Heart left ventricle (tissue), 16 donors: ENCODE results near the gene UGT1A6. TPM values are rescaled to one million over a fixed set of nuclear protein-coding genes. Genes with fewer than 3 reads are reported as not detected.

Source experiments
- ATAC-seq, 4 donors: fragments of 200-7000 bp; cut with Tn5 transposase; one replicate each; pipeline ENCODE4 v1.9.1; 2020 to 2022; ENCODE audit warnings: moderate library complexity in 4 of 4, mild to moderate bottlenecking in 3 of 4, moderate number of reproducible peaks in 1 of 4
- DNase-seq, 5 donors: peaks; one replicate each; pipeline ENCODE4 v3.0.0-alpha.2; 2020
- H3K27ac ChIP-seq, 12 donors: fragments of 200-600 bp; sonication (generic) in 4 of 12; one replicate each; pipeline versions ENCODE4 v1.5.0 to v1.8.0; 2016 to 2022; ENCODE audit warnings: mild to moderate bottlenecking in 2 of 12
- H3K27me3 ChIP-seq, 9 donors: fragments of 200-600 bp; sonication (generic) in 2 of 9; one replicate each; pipeline versions ENCODE4 v1.5.1 to v1.8.0; 2016 to 2022; ENCODE audit warnings: mild to moderate bottlenecking in 3 of 9
- H3K36me3 ChIP-seq, 9 donors: fragments of 200-600 bp; sonication (generic) in 2 of 9; one replicate each; pipeline versions ENCODE4 v1.5.0 to v1.8.0; 2018 to 2022; ENCODE audit warnings: mild to moderate bottlenecking in 2 of 9
- H3K4me1 ChIP-seq, 12 donors: fragments of 200-600 bp; sonication (generic) in 4 of 12; one replicate each; pipeline versions ENCODE4 v1.5.0 to v1.8.0; 2016 to 2022; ENCODE audit warnings: mild to moderate bottlenecking in 3 of 12
- H3K4me3 ChIP-seq, 12 donors: fragments of 200-600 bp; sonication (generic) in 4 of 12; one replicate each; pipeline versions ENCODE4 v1.5.0 to v1.8.0; 2017 to 2022; ENCODE audit warnings: mild to moderate bottlenecking in 9 of 12, moderate library complexity in 4 of 12
- H3K9me3 ChIP-seq, 12 donors: fragments of 200-600 bp; sonication (generic) in 4 of 12; one replicate each; pipeline versions ENCODE4 v1.5.0 to v1.8.0; 2016 to 2022; ENCODE audit warnings: mild to moderate bottlenecking in 1 of 12
- CTCF ChIP-seq, 12 donors: fragments of 200-600 bp; sonication (generic) in 4 of 12; IDR thresholded peaks; one replicate each; pipeline versions ENCODE4 v1.5.0 to v1.8.0; 2018 to 2022; ENCODE audit warnings: antibody characterized with exemption in 12 of 12, mild to moderate bottlenecking in 5 of 12
- POLR2A ChIP-seq, 2 donors: fragments of 450-650 bp; IDR thresholded peaks; one replicate each; pipeline ENCODE4 v1.6.1; 2017; ENCODE audit warnings: antibody characterized with exemption in 2 of 2, mild to moderate bottlenecking in 2 of 2, moderate library complexity in 2 of 2
- WGBS, 4 donors: extraction: QIAGEN DNeasy Blood & Tissue Kit in 2 of 4; methylation state at CpG; one replicate each; pipeline versions ENCODE4 v1.1.5 to v1.1.7; 2013 to 2018; 5-methylcytosine and 5-hydroxymethylcytosine counted together
- intact Hi-C, 10 donors: fragments of 100-400 bp; cut with DNase I; formaldehyde crosslinking; loops; one replicate each; pipeline versions ENCODE4 v1.11.1 to v1.14.2; 2022
- polyA plus RNA-seq, 2 donors: library from polyadenylated mRNA; stranded (reverse); fragments of 200-250 nt; gene quantifications; one replicate each; pipeline ENCODE4 v1.2.3, GENCODE V29; 2013
- total RNA-seq, 9 donors: library from RNA; depleted of rRNA in 2 of 9; stranded (reverse); fragments of >200 nt in 2 of 9; fragmentation: NEBNext Ultra II Directional in 3 of 9; extraction: Animal tissue kit (Norgen Biotek cat#: 25700) in 3 of 9; gene quantifications; one replicate each; pipeline versions ENCODE4 v1.1.0 to v1.2.4, GENCODE V29; 2016 to 2023
- donor health status: ischemic (EF 13 %, LVEDD 7.1; RV severe dilation, severe dysfunction).
- donor health status: healthy with polysubstance abuse.
- donor health status: DM: no; HTN: yes; CAD: no.
- donor health status: DM: no; HTN: no; CAD: no.
- donor health status: ischemic (EF 25% LVEDD 6.9; RV normal size, moderate dysfunction).
- donor health status: ischemic (EF 25% LVEDD 5.7; RV mildly dilated, moderate dysfunction).
- donor health status: healthy.
- donor health status: DM: yes; HTN: yes; CAD: no.
- donor health status: ischemic (EF 35%, LVEDD 5.7; RV mildly dilated, moderate dysfunction).
- donor health status: nonischemic (EF 11% LVEDD 7.7; RV severe dilation, severe dysfunction).
- donor health status: DM: yes; HTN: yes; CAD: no.
- donor health status: PGD.
- donor health status: ischemic (EF 29% LVEDD 5.4; RV normal size, mild dysfunction).
- donor health status: nonischemic (EF 23%, LVEDD 6.1; RV moderate dilation, normal function).

UGT1A6 gene
- total and polyA plus RNA-seq, 11 donors: not detected

DNA sequence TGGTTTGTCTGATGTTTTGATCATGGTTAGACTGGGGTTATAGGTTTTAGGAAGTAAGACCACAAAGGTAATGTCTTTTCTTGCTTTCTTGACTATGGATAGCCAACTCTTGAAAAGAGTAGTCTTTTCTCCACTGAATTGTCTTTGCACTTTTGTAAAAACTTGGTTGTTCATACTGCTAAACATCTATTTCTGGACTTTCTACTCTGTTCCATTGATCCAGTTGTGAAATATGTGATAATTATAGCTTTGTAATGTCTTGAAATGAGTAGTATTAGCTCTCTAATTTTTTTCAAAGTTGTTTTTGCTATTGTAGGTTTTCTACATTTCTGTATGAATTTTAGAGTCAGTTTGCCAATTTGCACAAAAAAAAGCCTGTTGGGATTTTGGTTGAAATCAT is 34.1 kb upstream of the UGT1A6 start:
- ATAC-seq: no peak
- intact Hi-C loops: no loop called here
- H3K4me1 ChIP-seq: no peaks in the 10 kb centered on the region
- H3K9me3 ChIP-seq: peaks cover 0 to 9% (median 0%) of the 10 kb centered on the region in 12 donors
- DNase-seq: no peak
- no peak for TF ChIP-seq POLR2A (IDR thresholded peaks at IDR 0.05)
- no peak for TF ChIP-seq CTCF (IDR thresholded peaks at IDR 0.05)
- H3K27ac ChIP-seq: no peak overlapping the region
- H3K27me3 ChIP-seq: peaks cover 0 to 2% (median 0%) of the 10 kb centered on the region in 9 donors
- H3K36me3 ChIP-seq: no peaks in the 10 kb centered on the region
- no peak overlapping the region for H3K4me3 ChIP-seq

GRCh38 chr2:233663911-233664310 is 28.8 kb upstream of the UGT1A6 start:
- Histone ChIP-seq H3K4me3 (no peak overlapping the region), H3K27me3 (peaks cover 0 to 5% (median 0%) of the 10 kb centered on the region in 9 donors)
- WGBS, 4 donors: 18 to 45% (median 33%) methylated on average over 1 of the region's 1 CpG

GRCh38 chr2:233668605-233669260 is 24.0 kb upstream of the UGT1A6 start:
- ATAC-seq (no peak), DNase-seq (no peak)
- peaks cover 0 to 3% (median 0%) of the 10 kb centered on the region in 9 donors for H3K27me3 ChIP-seq
- H3K4me3 ChIP-seq: no peak overlapping the region
- no peak overlapping the region for H3K27ac ChIP-seq
- TF ChIP-seq CTCF (IDR thresholded peaks at IDR 0.05): no peak
- no peak for TF ChIP-seq POLR2A (IDR thresholded peaks at IDR 0.05)
- WGBS, 4 donors: 88 to 93% (median 90%) methylated on average over 4 of the region's 4 CpGs
- intact Hi-C loops: no loop called here
- peaks cover 0 to 11% (median 0%) of the 10 kb centered on the region in 12 donors for H3K9me3 ChIP-seq
- no peaks in the 10 kb centered on the region for H3K4me1 ChIP-seq
- no peaks in the 10 kb centered on the region for H3K36me3 ChIP-seq

More at GRCh38 chr2:233663911-233664310, 28.8 kb upstream of the UGT1A6 start:
- intact Hi-C loops: no loop called here
- ATAC-seq: no peak
- DNase-seq: no peak
- Histone ChIP-seq H3K27ac (no peak overlapping the region), H3K9me3 (peaks cover 0 to 11% (median 0%) of the 10 kb centered on the region in 12 donors), H3K4me1 (no peaks in the 10 kb centered on the region), H3K36me3 (no peaks in the 10 kb centered on the region)
- TF ChIP-seq CTCF (IDR thresholded peaks at IDR 0.05): no peak

- H3K27ac ChIP-seq: no peak within 1 kb of the TSS
- peaks cover 0 to 5% (median 0%) of the 10 kb centered on the region in 9 donors for H3K27me3 ChIP-seq
- ATAC-seq (no peak), DNase-seq (no peak)
- H3K4me3 ChIP-seq: no peak within 1 kb of the TSS
- H3K36me3 ChIP-seq: no peaks in the 10 kb centered on the region
- WGBS, 4 donors: 75 to 86% (median 82%) methylated on average over 5 of the region's 5 CpGs
- H3K9me3 ChIP-seq: peaks cover 0 to 4% (median 0%) of the 10 kb centered on the region in 12 donors
- H3K4me1 ChIP-seq: no peaks in the 10 kb centered on the region
- TF ChIP-seq POLR2A (IDR thresholded peaks at IDR 0.05) (no peak), CTCF (IDR thresholded peaks at IDR 0.05) (no peak)
- intact Hi-C loops: no loop called here
These were observed 21.2 kb upstream of the UGT1A6 start, which contains the start of gene UGT1A9 for GRCh38 chr2:233671290-233672161. TSS of gene UGT1A9 (plus strand) at chr2:233671898. CDS start at chr2:233671935, 37 bp downstream.
